Activated T-helper 2 cell treated with anti-CD3 and anti-CD28 coated beads, Interferon-gamma antibody, Interleukin-2, Interleukin-4, amounts not matched to agents 10 μg/mL and 5 μg/mL and 100 μg/mL, durations not matched to agents 14 hours and 24 hours and 36 hours (primary cell): ENCODE data around the gene GOLGA6L10. TPM values are rescaled to one million over a fixed set of nuclear protein-coding genes. Genes with fewer than 3 reads are reported as not detected.
"Not testable (repeated sequence)": the region's sequence is repeated elsewhere in the genome, so short reads cannot be mapped to it uniquely, and the experiment has no call there.

Source experiments
- DNase-seq: peaks from one replicate; pipeline ENCODE4 v3.0.0; 2021; ENCODE audit warnings: low spot score
- H3K27ac Mint-ChIP-seq: one replicate; pipeline ENCODE4 v1.8.0; 2021; ENCODE audit warnings: mixed read lengths
- H3K27me3 Mint-ChIP-seq: one replicate; pipeline ENCODE4 v1.8.0; 2021; ENCODE audit warnings: low read depth, mixed read lengths
- H3K36me3 Mint-ChIP-seq: one replicate; pipeline ENCODE4 v1.8.0; 2021; ENCODE audit warnings: low read depth, mixed read lengths
- H3K4me1 Mint-ChIP-seq: one replicate; pipeline ENCODE4 v1.8.0; 2021; ENCODE audit warnings: low read depth, mixed read lengths
- H3K4me3 Mint-ChIP-seq: one replicate; pipeline ENCODE4 v1.8.0; 2021; ENCODE audit warnings: low read depth, mild to moderate bottlenecking, moderate library complexity, mixed read lengths
- H3K9me3 Mint-ChIP-seq: one replicate; pipeline ENCODE4 v1.8.0; 2021; ENCODE audit warnings: mixed read lengths
- intact Hi-C: fragments of 100-400 bp; cut with micrococcal nuclease; formaldehyde crosslinking; loops from one replicate; pipeline ENCODE4 v1.15.1; 2023
- total RNA-seq: library from RNA; stranded (reverse); gene quantifications from 2 replicates; pipeline ENCODE4 v1.2.3, GENCODE V29; 2022

The GOLGA6L10 gene
- total RNA-seq, 1 donor from 2014 or later: 1.0 TPM

DNA sequence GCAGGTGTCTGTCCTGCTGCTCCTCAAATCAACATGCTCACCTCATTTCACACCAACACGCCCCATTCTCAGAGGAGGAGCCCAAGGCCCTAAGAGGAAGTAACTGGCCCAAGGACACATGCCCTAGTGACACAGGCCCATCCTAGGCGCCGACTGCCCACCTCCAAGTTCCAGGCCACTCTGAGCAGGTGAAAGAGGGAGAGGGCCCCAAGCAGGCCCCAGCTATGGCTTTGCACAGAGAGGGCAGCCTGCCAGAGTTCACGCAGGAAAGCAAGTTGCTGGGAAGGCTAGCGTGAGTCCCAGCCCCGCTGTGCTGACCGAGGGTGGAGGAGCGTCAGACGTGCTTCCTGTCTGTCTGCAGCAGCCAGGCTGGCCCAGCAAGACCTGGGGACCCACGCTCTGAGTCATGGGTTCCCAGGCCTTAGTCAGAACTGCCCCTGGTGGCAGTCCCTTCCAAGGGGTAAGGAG is 13.1 kb downstream of the GOLGA6L10 start:
- H3K4me3 Mint-ChIP-seq, H3K36me3 Mint-ChIP-seq, DNase-seq, H3K4me1 Mint-ChIP-seq, intact Hi-C loops, H3K9me3 Mint-ChIP-seq, H3K27ac Mint-ChIP-seq, H3K27me3 Mint-ChIP-seq: not testable (repeated sequence)

DNA sequence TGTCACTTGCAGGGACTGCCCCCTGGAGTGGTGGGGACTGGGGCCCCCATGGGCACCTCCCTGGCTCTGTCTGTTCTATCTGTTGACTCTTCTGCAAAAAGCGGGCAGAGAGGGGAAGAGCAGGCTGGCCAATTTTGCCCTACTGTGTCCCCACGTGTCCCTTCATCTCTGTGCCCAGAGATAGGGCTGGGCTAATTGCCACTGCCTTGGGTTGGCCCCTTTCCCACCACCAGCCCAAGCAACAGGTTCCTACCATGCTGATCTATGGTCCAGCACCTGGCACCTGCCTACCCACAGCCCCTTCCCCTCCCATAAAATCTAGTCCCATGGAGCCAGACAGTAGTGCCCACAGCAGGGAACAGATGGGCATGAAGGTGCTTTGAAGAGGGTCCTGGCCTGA is 14.3 kb downstream of the GOLGA6L10 start:
- H3K27me3 Mint-ChIP-seq, H3K4me1 Mint-ChIP-seq, H3K9me3 Mint-ChIP-seq, H3K4me3 Mint-ChIP-seq, H3K36me3 Mint-ChIP-seq, H3K27ac Mint-ChIP-seq, intact Hi-C loops, DNase-seq: not testable (repeated sequence)

DNA sequence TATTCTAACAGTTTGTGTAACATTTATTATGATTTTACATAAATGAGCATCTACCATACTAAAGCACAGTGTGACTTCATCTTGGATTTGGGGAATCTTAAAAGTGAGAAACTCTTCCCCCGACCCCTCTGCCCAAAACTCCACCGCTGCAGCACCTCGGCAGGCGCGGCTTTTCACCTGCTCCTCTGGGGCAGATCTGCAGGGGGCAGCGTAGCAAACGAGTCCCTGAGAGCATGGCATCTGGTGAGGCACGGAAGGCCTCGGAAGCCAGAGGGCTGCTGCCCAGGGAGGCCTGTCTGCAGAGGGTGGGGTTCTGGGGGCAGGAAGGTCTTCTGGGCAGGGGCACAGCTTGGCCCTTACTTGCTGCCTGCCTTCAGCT is 14.7 kb downstream of the GOLGA6L10 start:
- H3K27ac Mint-ChIP-seq, intact Hi-C loops, H3K27me3 Mint-ChIP-seq, H3K4me3 Mint-ChIP-seq, H3K9me3 Mint-ChIP-seq, DNase-seq, H3K36me3 Mint-ChIP-seq, H3K4me1 Mint-ChIP-seq: not testable (repeated sequence)

DNA sequence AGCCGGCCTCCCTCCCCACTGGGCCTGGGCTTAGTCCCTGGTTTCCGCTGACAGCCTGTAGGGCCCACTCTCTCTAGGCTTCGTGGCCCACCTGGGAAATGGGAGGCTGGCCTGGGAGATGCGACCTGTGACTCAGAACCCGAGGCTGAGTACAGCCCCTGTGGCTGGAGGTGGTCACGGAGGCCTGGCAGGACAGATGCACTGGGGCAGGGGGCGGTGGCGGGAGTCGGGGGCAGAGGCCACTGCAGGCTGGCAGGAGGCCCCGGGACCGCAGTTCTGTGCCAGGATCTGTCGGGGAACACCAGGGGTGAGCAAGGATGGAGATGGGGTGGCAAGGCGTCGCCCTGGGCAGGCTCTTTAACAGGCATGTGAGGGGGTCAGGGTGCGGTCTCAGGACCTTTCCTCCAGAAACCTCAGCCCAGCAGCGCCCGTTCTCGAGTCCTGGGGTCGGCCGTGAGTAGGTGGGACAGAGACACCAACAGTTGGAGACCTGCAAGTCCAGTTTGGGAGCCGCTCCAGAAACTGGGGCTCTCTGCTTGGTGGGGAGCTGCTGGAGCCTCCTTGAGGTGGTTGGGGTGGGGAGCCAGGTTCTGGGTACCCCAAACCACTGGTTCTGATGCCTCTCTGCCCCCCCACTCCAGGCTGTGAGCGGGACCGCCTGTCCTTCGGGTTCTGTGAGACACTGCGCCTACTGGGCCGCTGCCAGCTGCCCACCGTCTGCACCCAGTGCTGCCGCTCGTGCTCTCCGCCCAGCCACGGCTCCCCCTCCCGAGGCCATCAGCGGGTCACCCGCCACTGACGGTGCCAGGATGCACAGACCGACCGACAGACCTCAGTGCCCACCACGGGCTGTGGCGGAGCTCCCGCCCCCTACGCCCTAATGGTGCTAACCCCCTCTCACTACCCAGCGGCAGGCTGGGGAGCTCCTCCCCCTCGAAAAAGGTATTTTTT is 15.4 kb downstream of the GOLGA6L10 start:
- H3K9me3 Mint-ChIP-seq, H3K27ac Mint-ChIP-seq, H3K4me1 Mint-ChIP-seq, H3K4me3 Mint-ChIP-seq, H3K27me3 Mint-ChIP-seq, intact Hi-C loops, DNase-seq, H3K36me3 Mint-ChIP-seq: not testable (repeated sequence)

DNA sequence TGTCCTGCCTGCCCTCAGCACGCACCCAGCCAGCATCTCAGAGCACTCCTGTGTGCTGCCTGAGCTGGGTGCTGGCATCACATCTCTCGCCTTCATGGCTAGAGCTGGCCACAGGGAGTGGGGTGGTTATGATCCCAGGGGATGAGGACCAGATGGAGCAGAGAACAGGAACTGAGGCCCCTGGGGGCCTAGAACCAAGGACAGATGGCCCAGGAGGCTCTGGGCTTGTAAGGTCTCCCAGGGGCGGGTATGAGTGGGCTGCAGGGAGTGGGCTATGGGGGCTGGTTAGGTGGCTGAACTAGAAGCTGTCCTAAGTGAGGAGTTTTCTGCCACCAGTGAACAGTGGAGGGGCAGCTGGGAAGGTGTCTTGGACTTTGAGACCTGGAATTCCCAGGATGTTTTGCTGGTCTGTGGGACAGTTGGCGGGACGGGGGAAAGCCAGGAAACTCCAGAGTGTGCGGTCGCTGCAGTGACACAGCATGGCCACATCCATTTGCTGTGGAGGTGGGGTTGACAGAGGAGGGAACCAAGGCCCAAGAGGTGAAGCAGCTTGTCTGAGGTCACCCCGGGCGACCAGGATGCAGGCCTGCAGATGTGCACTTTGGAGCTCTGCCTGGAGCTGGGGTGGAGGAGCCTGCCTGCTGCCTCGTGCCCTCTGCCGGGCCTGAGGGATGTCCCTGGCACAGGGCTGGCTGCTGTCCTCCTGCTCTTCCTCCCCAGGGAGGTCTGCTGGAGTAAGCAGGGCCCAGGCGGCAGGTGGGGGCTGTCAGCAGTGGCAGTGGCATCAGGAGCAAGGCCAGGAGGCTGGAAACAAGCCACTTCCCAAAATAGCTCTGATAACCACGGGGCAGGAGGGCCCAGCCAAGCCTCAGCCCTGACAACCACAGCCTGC is 16.3 kb downstream of the GOLGA6L10 start:
- H3K27ac Mint-ChIP-seq, H3K36me3 Mint-ChIP-seq, H3K4me1 Mint-ChIP-seq, DNase-seq, intact Hi-C loops, H3K27me3 Mint-ChIP-seq, H3K9me3 Mint-ChIP-seq, H3K4me3 Mint-ChIP-seq: not testable (repeated sequence)

DNA sequence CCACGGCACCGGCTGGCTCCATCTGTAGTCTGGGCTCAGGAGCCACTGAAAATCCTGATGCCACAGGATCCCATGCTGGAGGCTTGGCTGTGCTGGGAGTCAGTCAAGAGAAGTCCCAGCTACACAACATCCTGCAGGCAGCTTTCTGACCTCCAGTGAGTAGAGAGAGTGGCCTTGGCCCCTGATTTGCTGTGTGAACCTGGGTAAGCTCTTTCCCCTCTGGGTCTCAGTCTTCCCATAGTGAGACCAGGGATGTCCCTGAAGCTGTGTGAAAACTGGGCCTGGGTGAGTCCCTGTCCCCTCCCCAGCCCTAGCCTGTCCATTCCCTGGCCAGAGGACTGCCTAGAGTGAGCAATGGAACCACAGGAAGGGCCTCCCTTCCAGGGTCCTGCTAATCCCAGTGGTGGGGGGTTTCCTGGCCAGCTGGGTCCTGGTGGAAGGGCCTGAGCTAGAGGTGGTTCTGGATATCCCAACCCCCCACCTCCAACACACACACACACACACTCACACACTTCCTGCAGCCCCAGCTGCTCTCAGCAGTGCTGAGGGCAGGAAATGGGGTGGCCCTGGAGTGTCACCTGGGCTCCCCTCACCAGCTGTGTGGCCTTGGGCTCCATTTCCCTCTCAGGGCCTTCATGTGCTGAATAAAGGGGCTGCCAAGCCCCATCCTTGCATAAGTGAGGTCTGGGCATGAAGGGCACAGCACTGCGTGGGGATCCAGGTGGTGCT is 17.5 kb downstream of the GOLGA6L10 start:
- H3K4me3 Mint-ChIP-seq, H3K36me3 Mint-ChIP-seq, DNase-seq, H3K4me1 Mint-ChIP-seq, H3K27me3 Mint-ChIP-seq, H3K9me3 Mint-ChIP-seq, H3K27ac Mint-ChIP-seq, intact Hi-C loops: not testable (repeated sequence)

DNA sequence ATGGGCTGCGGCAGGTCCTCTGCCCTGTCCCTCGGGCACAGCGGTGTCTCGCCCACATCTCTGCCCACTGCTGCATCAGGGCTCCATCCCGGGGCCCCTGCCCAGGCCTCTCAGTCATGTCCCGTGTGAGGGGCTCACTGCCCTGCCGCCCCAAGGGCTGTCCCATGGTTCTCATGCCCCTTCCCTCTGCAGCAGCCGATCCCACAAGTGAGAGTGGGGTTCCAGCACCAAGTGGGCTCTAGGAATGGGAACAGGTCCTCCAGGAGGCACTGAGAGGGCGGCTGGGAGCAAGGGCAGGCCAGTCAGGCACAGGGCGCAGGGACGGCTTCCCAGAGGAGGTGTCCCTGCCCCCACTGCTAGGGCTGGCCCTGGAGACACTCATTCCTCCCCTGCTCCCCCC is 18.4 kb downstream of the GOLGA6L10 start:
- intact Hi-C loops, H3K36me3 Mint-ChIP-seq, H3K4me3 Mint-ChIP-seq, H3K4me1 Mint-ChIP-seq, H3K27ac Mint-ChIP-seq, H3K9me3 Mint-ChIP-seq, H3K27me3 Mint-ChIP-seq, DNase-seq: not testable (repeated sequence)

DNA sequence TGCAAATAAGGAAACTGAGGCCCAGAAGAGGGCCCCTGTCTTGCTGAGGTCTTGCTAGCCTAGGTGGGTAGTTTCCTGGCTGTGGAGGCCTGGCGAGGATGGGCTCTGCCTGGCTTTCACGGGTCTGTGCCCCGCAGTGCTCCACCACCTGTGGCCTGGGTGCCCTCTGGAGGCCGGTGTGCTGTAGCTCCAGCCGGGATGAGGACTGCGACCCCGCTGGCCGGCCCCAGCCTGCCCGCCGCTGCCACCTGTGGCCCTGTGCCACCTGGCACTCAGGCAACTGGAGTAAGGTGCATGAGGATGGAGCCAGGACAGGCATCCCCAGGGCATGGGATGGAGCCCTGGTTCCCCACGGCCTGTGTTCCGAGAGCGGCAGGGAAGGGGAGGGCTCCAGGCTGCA is 20.2 kb downstream of the GOLGA6L10 start:
- H3K27ac Mint-ChIP-seq, H3K4me3 Mint-ChIP-seq, H3K27me3 Mint-ChIP-seq, DNase-seq, H3K9me3 Mint-ChIP-seq, intact Hi-C loops, H3K36me3 Mint-ChIP-seq, H3K4me1 Mint-ChIP-seq: not testable (repeated sequence)

DNA sequence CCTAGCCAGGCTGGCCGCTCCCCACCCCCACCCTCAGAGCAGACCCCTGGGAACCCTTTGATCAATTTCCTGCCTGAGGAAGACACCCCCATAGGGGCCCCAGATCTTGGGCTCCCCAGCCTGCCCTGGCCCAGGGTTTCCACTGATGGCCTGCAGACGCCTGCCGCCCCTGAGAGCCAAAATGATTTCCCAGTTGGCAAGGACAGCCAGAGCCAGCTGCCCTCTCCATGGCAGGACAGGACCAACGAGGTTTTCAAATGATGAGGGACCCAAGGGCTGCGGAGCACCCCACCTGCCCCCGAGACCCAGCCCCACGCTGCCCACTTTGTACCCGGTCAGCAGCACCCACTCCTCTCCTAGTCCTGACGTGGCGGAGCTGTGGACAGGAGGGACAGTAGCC is 21.9 kb downstream of the GOLGA6L10 start:
- H3K4me1 Mint-ChIP-seq, H3K27me3 Mint-ChIP-seq, intact Hi-C loops, H3K36me3 Mint-ChIP-seq, H3K4me3 Mint-ChIP-seq, H3K9me3 Mint-ChIP-seq, H3K27ac Mint-ChIP-seq, DNase-seq: not testable (repeated sequence)

DNA sequence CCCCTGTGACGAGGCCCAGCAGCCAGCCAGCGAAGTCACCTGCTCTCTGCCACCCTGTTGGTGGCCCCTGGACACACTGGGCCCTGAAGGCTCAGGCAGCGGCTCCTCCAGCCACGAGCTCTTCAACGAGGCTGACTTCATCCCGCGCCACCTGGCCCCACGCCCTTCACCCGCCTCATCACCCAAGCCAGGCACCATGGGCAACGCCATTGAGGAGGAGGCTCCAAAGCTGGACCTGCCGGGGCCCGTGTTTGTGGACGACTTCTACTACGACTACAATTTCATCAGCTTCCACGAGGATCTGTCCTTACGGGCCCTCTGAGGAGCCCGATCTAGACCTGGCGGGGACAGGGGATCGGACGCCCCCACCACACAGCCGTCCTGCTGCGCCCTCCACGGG is 22.4 kb downstream of the GOLGA6L10 start:
- intact Hi-C loops, H3K27ac Mint-ChIP-seq, DNase-seq, H3K9me3 Mint-ChIP-seq, H3K4me3 Mint-ChIP-seq, H3K27me3 Mint-ChIP-seq, H3K4me1 Mint-ChIP-seq, H3K36me3 Mint-ChIP-seq: not testable (repeated sequence)

DNA sequence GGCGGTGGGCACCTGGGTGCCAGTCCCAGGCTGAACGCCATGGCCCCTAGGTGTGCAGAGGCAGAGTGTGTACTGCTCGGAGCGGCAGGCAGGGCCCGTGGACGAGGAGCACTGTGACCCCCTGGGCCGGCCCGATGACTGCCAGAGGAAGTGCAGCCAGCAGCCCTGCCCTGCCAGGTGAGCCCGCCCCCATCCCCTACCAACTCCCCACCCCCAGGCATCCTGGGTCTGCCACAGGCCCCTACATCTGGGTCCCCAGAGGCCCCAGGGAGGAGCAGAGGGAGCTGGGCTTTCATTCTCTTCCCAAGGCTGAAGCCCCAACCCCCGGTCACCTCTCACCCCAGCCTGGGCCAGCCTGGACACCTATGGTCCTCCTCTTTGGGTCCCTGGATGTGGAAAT is 23.6 kb downstream of the GOLGA6L10 start:
- H3K9me3 Mint-ChIP-seq, DNase-seq: not testable (repeated sequence)

DNA sequence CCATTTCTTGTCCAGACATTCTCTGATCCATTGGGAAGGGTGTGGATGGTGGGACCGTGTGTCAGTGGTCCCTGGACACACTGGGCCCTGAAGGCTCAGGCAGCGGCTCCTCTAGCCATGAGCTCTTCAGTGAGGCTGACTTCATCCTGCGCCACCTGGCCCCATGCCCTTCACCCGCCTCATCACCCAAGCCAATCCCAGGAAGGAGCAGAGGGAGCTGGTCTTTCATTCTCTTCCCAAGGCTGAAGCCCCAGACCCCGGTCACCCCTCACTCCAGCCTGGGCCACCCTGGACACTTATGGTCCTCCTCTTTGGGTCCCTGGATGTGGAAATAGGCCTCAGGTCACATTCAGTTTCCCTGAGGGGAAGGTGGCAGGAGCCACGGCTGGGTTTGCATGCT is 24.4 kb downstream of the GOLGA6L10 start:
- H3K9me3 Mint-ChIP-seq, intact Hi-C loops, H3K27me3 Mint-ChIP-seq, DNase-seq, H3K4me1 Mint-ChIP-seq, H3K27ac Mint-ChIP-seq, H3K4me3 Mint-ChIP-seq, H3K36me3 Mint-ChIP-seq: not testable (repeated sequence)

More for the DNA sequence above, 23.6 kb downstream of the GOLGA6L10 start:
- H3K4me3 Mint-ChIP-seq, H3K36me3 Mint-ChIP-seq, H3K27ac Mint-ChIP-seq, H3K27me3 Mint-ChIP-seq, intact Hi-C loops, H3K4me1 Mint-ChIP-seq: not testable (repeated sequence)
